Left renal pelvis (tissue), 4 donors: ENCODE data around the gene WNT1. TPM values are rescaled to one million over a fixed set of nuclear protein-coding genes. Genes with fewer than 3 reads are reported as not detected.
A peak's percentile ranks its signal among the peaks of the same experiment; 100 is the strongest.

Experiments used
- DNase-seq, 4 donors: peaks; one replicate each; pipeline ENCODE4 v3.0.0-alpha.2; 2013; ENCODE audit warnings: low read depth in 4 of 4, low spot score in 3 of 4
- polyA plus RNA-seq, 4 donors: library from polyadenylated mRNA; unstranded; fragments of 120-200 nt; gene quantifications; one replicate each; pipeline ENCODE4 v1.2.1, GENCODE V29; 2013; ENCODE audit not compliant: insufficient read length in 4 of 4

Gene WNT1
- polyA plus RNA-seq, result not detected

- DNase-seq, result no peak
Measured at GRCh38 chr12:48978291-48978740, at the start of gene WNT1. Gene WNT1 (plus strand): TSS chr12:48978322. CDS start chr12:48978651, 329 bp downstream.

- DNase-seq, result no peak
Measured at GRCh38 chr12:48929551-48929950, 48.6 kb upstream of the WNT1 start.

- DNase-seq, result no peak
Measured at GRCh38 chr12:48930475-48930874, 47.6 kb upstream of the WNT1 start.

- no peak for DNase-seq
Measured at GRCh38 chr12:48932878-48933277, 45.2 kb upstream of the WNT1 start.

- no peak for DNase-seq
Measured at GRCh38 chr12:48933664-48934311, 44.3 kb upstream of the WNT1 start.

- no peak for DNase-seq
Measured at GRCh38 chr12:48934312-48934706, 43.8 kb upstream of the WNT1 start.

GRCh38 chr12:48936379-48936979, 41.6 kb upstream of the WNT1 start:
- peak in 1 of 4 donors; percentile 42 for DNase-seq

- no peak for DNase-seq
Measured at GRCh38 chr12:48937170-48937569, 41.0 kb upstream of the WNT1 start.

GRCh38 chr12:48938805-48939204, 39.3 kb upstream of the WNT1 start:
- DNase-seq, result no peak

- no peak for DNase-seq
Measured at GRCh38 chr12:48940181-48940580, 37.9 kb upstream of the WNT1 start.

- no peak for DNase-seq
Measured at GRCh38 chr12:48943221-48943620, 34.9 kb upstream of the WNT1 start.

- no peak for DNase-seq
Measured at GRCh38 chr12:48946205-48946604, 31.9 kb upstream of the WNT1 start.

- no peak for DNase-seq
Measured at GRCh38 chr12:48946943-48947342, 31.2 kb upstream of the WNT1 start.

- no peak for DNase-seq
Measured at GRCh38 chr12:48947727-48948126, 30.4 kb upstream of the WNT1 start.

- DNase-seq, result no peak
Measured at GRCh38 chr12:48952691-48953090, 25.4 kb upstream of the WNT1 start.

- DNase-seq, result no peak
Measured at GRCh38 chr12:48954061-48954460, 24.1 kb upstream of the WNT1 start.

GRCh38 chr12:48954841-48955501, 23.2 kb upstream of the WNT1 start:
- no peak for DNase-seq

GRCh38 chr12:48956279-48957140, 21.6 kb upstream of the WNT1 start:
- peak; percentile 76 to 87 (median 82) for DNase-seq

GRCh38 chr12:48957141-48958048, 20.7 kb upstream of the WNT1 start, which contains the start of gene ARF3:
Gene ARF3 (minus strand): TSS chr12:48957487. CDS start chr12:48941095, 16,392 bp downstream.
- peak; percentile 88 to 91 (median 90) for DNase-seq

- DNase-seq, result no peak
Measured at GRCh38 chr12:48958049-48958388, 20.1 kb upstream of the WNT1 start.
